Peyer's patch (tissue), 4 donors: ENCODE results near the gene ARPIN. TPM values are rescaled to one million over a fixed set of nuclear protein-coding genes. Genes with fewer than 3 reads are reported as not detected.
"Not testable (repeated sequence)": the region's sequence is repeated elsewhere in the genome, so short reads cannot be mapped to it uniquely, and the experiment has no call there.

Source experiments
- DNase-seq, 3 donors: peaks; one replicate each; pipeline ENCODE4 v3.0.0-alpha.2; 2017 to 2019
- H3K27ac ChIP-seq, 4 donors: fragments of 200-600 bp; sonication (generic); one replicate each; pipeline ENCODE4 v1.5.1; 2016 to 2019
- H3K27me3 ChIP-seq, 2 donors: fragments of 200-600 bp; sonication (generic); one replicate each; pipeline ENCODE4 v1.5.1; 2019
- H3K36me3 ChIP-seq, 3 donors: fragments of 200-600 bp; sonication (generic); one replicate each; pipeline ENCODE4 v1.5.1; 2016 to 2019
- H3K4me1 ChIP-seq, 4 donors: fragments of 200-600 bp; sonication (generic); one replicate each; pipeline ENCODE4 v1.5.1; 2016 to 2019
- H3K4me3 ChIP-seq, 4 donors: fragments of 200-600 bp; sonication (generic); 1 replicate in 3 of 4; 2 replicates in 1 of 4; pipeline ENCODE4 v1.5.1; 2016 to 2019; ENCODE audit warnings: mild to moderate bottlenecking in 1 of 4
- H3K9me3 ChIP-seq, 4 donors: fragments of 200-600 bp; sonication (generic); one replicate each; pipeline ENCODE4 v1.5.1; 2016 to 2019; ENCODE audit warnings: mild to moderate bottlenecking in 1 of 4
- CTCF ChIP-seq, 6 experiments: fragments of 450-650 bp in 4 of 6; fragments of 200-600 bp in 2 of 6; sonication (generic) in 1 of 6; IDR thresholded peaks; one replicate each; pipeline ENCODE4 v1.5.1; 2017 to 2019; ENCODE audit warnings: antibody characterized with exemption in 6 of 6, mild to moderate bottlenecking in 3 of 6, moderate library complexity in 1 of 6
- POLR2A ChIP-seq, 2 donors: fragments of 450-650 bp; IDR thresholded peaks; one replicate each; pipeline ENCODE4 v1.5.1; 2017; ENCODE audit warnings: antibody characterized with exemption in 2 of 2, mild to moderate bottlenecking in 2 of 2, moderate library complexity in 2 of 2
- total RNA-seq, 4 donors: library from RNA; depleted of rRNA; stranded (reverse); fragments of >200 nt; gene quantifications; one replicate each; pipeline ENCODE4 v1.1.0, GENCODE V29; 2016

ARPIN gene
- total RNA-seq, 4 donors from 2014 or later, result 20.6 to 60.4 (median 50.7) TPM

GRCh38 chr15:89893696-89894447 is 18.9 kb downstream of the ARPIN start, which contains the start of gene AP3S2:
Gene AP3S2, minus strand, starts transcription at chr15:89893994. Its CDS starts 45 bp downstream, at chr15:89893949.
- Histone ChIP-seq H3K4me1 (peaks cover 0 to 17% (median 0%) of the 10 kb centered on the region in 4 donors), H3K9me3 (no peaks in the 10 kb centered on the region), H3K27me3 (no peaks in the 10 kb centered on the region), H3K27ac (peak within 1 kb of the TSS; percentile 87 to 92 (median 90)), H3K4me3 (peak within 1 kb of the TSS; percentile 66 to 87 (median 76)), H3K36me3 (peaks cover 0 to 1% (median 0%) of the 10 kb centered on the region in 3 donors)
- no peak for TF ChIP-seq CTCF (IDR thresholded peaks at IDR 0.05)
- peak; percentile 54 to 59 for TF ChIP-seq POLR2A (IDR thresholded peaks at IDR 0.05)
- DNase-seq, result peak; percentile 87 to 95 (median 93)

GRCh38 chr15:89893027-89893426 is 19.7 kb downstream of the ARPIN start:
- DNase-seq, result no peak
- Histone ChIP-seq H3K27ac (peak overlapping the region in 3 of 4 donors; percentile 87 to 91 (median 90)), H3K27me3 (no peaks in the 10 kb centered on the region), H3K9me3 (no peaks in the 10 kb centered on the region), H3K4me3 (peak overlapping the region; percentile 66 to 87 (median 76)), H3K4me1 (peaks cover 0 to 13% (median 0%) of the 10 kb centered on the region in 4 donors), H3K36me3 (peaks cover 0 to 10% (median 0%) of the 10 kb centered on the region in 3 donors)
- TF ChIP-seq CTCF (IDR thresholded peaks at IDR 0.05), result no peak
- no peak for TF ChIP-seq POLR2A (IDR thresholded peaks at IDR 0.05)

- peaks cover 0 to 13% (median 0%) of the 10 kb centered on the region in 4 donors for H3K4me1 ChIP-seq
- peak in 1 of 3 donors; percentile 74 for DNase-seq
- H3K27ac ChIP-seq, result no peak overlapping the region
- peaks cover 0 to 55% (median 0%) of the 10 kb centered on the region in 3 donors for H3K36me3 ChIP-seq
- H3K9me3 ChIP-seq, result no peaks in the 10 kb centered on the region
- no peak overlapping the region for H3K4me3 ChIP-seq
- H3K27me3 ChIP-seq, result no peaks in the 10 kb centered on the region
- TF ChIP-seq POLR2A (IDR thresholded peaks at IDR 0.05) (no peak), CTCF (IDR thresholded peaks at IDR 0.05) (peak in 4 of 6 experiments; percentile 20 to 76 (median 70))
These were observed 24.4 kb downstream of the ARPIN start for GRCh38 chr15:89888214-89888804.

- peaks cover 0 to 68% (median 0%) of the 10 kb centered on the region in 3 donors for H3K36me3 ChIP-seq
- H3K4me3 ChIP-seq, result no peak overlapping the region
- H3K4me1 ChIP-seq, result no peaks in the 10 kb centered on the region
- no peaks in the 10 kb centered on the region for H3K27me3 ChIP-seq
- H3K9me3 ChIP-seq, result no peaks in the 10 kb centered on the region
- no peak overlapping the region for H3K27ac ChIP-seq
- TF ChIP-seq POLR2A (IDR thresholded peaks at IDR 0.05), result no peak
- no peak for TF ChIP-seq CTCF (IDR thresholded peaks at IDR 0.05)
- no peak for DNase-seq
These were observed 27.1 kb downstream of the ARPIN start for GRCh38 chr15:89885611-89886010.

GRCh38 chr15:89885179-89885578 is 27.6 kb downstream of the ARPIN start:
- H3K9me3 ChIP-seq, H3K27ac ChIP-seq, H3K27me3 ChIP-seq, H3K4me1 ChIP-seq, H3K4me3 ChIP-seq, DNase-seq: not testable (repeated sequence)
- H3K36me3 ChIP-seq, result peaks cover 0 to 72% (median 0%) of the 10 kb centered on the region in 3 donors

GRCh38 chr15:89883518-89883917 is 29.2 kb downstream of the ARPIN start:
- TF ChIP-seq CTCF (IDR thresholded peaks at IDR 0.05) (no peak), POLR2A (IDR thresholded peaks at IDR 0.05) (no peak)
- DNase-seq, result no peak
- Histone ChIP-seq H3K4me3 (no peak overlapping the region), H3K4me1 (no peaks in the 10 kb centered on the region), H3K27me3 (no peaks in the 10 kb centered on the region), H3K9me3 (no peaks in the 10 kb centered on the region), H3K36me3 (peaks cover 0 to 76% (median 0%) of the 10 kb centered on the region in 3 donors), H3K27ac (no peak overlapping the region)
